22Rv1 (cell line): ENCODE data around the gene KRTAP4-6.
"Not testable (repeated sequence)": the region's sequence is repeated elsewhere in the genome, so short reads cannot be mapped to it uniquely, and the experiment has no call there.

ENCODE experiments used
- ZFX ChIP-seq: fragments of 450-650 bp; IDR thresholded peaks from 2 replicates; pipeline ENCODE4 v1.6.1; 2017; ENCODE audit warnings: antibody characterized with exemption, borderline replicate concordance
- TF ChIP-seq, protein P1 (sequence below): fragments of 450-650 bp; IDR thresholded peaks from 2 replicates; pipeline ENCODE4 v1.5.1; 2017; ENCODE audit warnings: mild to moderate bottlenecking

GRCh38 chr17:41105347-41105746 lies 35.0 kb downstream of the KRTAP4-6 start, which contains the start of gene KRTAP4-9:
- TF ChIP-seq, protein P1, sequence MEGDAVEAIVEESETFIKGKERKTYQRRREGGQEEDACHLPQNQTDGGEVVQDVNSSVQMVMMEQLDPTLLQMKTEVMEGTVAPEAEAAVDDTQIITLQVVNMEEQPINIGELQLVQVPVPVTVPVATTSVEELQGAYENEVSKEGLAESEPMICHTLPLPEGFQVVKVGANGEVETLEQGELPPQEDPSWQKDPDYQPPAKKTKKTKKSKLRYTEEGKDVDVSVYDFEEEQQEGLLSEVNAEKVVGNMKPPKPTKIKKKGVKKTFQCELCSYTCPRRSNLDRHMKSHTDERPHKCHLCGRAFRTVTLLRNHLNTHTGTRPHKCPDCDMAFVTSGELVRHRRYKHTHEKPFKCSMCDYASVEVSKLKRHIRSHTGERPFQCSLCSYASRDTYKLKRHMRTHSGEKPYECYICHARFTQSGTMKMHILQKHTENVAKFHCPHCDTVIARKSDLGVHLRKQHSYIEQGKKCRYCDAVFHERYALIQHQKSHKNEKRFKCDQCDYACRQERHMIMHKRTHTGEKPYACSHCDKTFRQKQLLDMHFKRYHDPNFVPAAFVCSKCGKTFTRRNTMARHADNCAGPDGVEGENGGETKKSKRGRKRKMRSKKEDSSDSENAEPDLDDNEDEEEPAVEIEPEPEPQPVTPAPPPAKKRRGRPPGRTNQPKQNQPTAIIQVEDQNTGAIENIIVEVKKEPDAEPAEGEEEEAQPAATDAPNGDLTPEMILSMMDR = not testable (repeated sequence)
- TF ChIP-seq ZFX = not testable (repeated sequence)
